Adipose tissue (tissue), 3 donors: ENCODE measurements around the gene KCND2. TPM values are rescaled to one million over a fixed set of nuclear protein-coding genes. Genes with fewer than 3 reads are reported as not detected.
"Not testable (repeated sequence)": the region's sequence is repeated elsewhere in the genome, so short reads cannot be mapped to it uniquely, and the experiment has no call there.

Source experiments
- H3K27ac ChIP-seq: one replicate; pipeline ENCODE4 v1.5.1; 2013; ENCODE audit warnings: low read depth, low read length
- WGBS, 3 donors: extraction: QIAGEN DNeasy Blood & Tissue Kit; methylation state at CpG; one replicate each; pipeline ENCODE4 v1.1.7; 2013; 5-methylcytosine and 5-hydroxymethylcytosine counted together
- polyA plus RNA-seq, 3 donors: library from polyadenylated mRNA; stranded (reverse); fragments of 200-250 nt; gene quantifications; one replicate each; pipeline ENCODE4 v1.2.3, GENCODE V29; 2013
- donor health status: healthy with polysubstance abuse.
- donor health status: Bipolar disorder and iron deficiency.
- donor health status: healthy.

The KCND2 gene
- polyA plus RNA-seq, 3 donors, result 0.05 to 0.67 (median 0.46) TPM

DNA sequence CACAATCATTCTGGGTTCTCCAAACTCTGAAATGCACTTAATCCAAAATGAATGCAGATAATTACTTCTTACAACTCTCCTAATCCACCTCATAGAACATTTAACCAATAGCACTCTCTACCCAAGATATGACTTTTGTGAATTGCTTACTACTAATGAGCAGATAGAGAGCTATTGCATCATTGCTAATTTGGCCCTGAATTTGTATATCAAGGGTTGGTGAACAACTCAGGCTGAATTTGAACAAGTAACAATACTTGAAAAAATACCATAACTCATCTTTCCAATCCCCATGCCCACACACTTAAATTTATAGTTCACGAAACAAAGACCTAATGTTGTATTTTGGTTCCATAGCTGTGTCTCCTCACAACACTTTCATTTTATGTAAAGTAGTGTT is 339.0 kb downstream of the KCND2 start:
- no peak overlapping the region for H3K27ac ChIP-seq
- 88 to 96% (median 91%) methylated on average over 1 of the region's 1 CpG for WGBS, 3 donors

DNA sequence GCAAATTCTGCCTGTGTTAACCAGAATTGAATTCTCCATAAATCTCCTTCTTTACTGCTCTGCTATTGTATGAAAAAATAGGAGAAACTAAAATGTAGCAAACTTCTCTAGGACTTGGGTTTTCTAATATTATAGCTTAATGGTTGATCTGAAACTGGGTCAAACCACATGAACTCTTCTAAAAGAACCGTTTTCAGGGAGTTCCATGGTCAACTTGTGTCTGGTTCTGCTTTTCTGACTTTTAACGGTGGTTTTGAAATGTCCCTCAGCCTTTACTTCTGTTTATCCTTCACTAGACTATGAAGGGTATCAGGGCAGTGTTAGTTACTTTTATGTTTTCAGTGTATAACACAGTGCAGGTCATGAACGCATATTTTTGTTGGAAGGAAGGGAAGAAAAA is 342.7 kb downstream of the KCND2 start:
- no peak overlapping the region for H3K27ac ChIP-seq
- WGBS, 3 donors, result 65 to 75% (median 70%) methylated on average over 3 of the region's 3 CpGs

DNA sequence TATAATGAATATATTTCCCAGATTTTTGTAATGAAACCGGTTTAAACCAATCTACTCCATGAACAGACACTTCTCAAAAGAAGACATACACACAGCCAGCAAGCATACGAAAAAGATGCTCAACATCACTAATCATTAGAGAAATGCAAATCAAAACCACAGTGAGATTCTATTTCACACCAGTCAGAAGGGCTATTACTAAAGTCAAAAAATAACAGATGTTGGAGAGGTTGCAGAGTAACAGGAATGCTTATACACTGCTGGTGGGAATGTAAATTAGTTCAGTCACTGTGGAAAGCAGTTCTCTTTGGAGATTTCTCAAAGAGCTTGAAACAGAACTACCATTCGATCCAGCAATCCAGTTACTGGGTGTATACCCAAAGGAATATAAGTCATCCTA is 344.3 kb downstream of the KCND2 start:
- no peak overlapping the region for H3K27ac ChIP-seq
- 67 to 80% (median 77%) methylated on average over 3 of the region's 3 CpGs for WGBS, 3 donors

DNA sequence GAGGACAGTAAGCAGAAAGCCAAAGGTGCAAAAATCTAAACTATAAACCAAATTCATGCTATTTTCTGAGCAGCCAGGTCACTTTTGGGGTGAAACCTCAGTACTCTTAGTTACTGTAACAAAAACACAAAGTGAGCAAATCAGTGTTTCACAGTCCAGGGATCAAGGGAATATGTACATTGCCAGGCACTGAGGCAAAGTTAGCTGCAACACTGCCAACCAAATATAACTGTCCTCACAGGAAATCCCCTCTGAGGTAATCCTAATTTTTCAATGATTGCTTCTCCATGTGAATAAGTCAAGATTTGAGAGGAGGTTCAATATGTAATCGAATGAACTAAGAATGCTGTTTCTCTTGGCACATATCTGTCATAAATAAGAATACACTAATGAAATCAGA is 355.3 kb downstream of the KCND2 start:
- 45 to 69% (median 53%) methylated on average over 1 of the region's 1 CpG for WGBS, 3 donors
- no peak overlapping the region for H3K27ac ChIP-seq

DNA sequence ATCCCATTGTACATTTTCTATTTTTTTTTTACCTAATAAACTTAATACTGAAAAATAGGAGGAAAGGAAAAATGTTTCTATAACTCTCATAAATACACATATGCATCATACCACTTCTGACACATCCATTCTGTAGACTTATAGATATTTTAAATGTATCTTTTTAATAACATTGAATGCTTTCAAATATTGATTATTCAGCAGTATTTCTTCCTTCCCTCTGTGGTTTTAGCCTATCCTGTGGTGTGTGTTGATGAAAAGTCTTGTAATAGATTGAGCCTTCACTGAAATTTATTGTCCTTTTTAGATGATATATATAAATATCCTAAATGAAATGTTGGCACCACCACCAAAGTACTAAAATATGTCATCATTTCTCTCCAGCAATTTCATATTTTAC is 366.9 kb downstream of the KCND2 start:
- H3K27ac ChIP-seq, result no peak overlapping the region

DNA sequence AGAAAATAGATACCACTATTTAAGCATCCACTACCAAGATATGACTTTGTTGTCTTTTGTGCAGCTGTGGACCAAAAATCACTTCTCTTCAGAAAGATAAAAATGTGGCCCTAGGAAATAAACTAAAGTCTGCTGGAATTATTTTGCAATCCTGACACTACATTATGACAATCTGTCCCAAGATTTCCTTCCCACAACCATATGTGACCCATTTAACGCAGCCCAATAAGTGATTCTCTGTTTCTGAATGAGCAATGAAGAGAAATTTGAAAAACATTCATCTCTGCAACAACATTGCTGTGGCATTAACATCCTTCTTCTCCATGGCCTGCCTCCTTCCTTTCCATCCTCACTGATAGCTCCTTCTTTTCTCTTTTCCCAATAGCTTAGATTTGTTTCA is 373.0 kb downstream of the KCND2 start:
- no peak overlapping the region for H3K27ac ChIP-seq
- 59 to 75% (median 65%) methylated on average over 1 of the region's 1 CpG for WGBS, 3 donors

DNA sequence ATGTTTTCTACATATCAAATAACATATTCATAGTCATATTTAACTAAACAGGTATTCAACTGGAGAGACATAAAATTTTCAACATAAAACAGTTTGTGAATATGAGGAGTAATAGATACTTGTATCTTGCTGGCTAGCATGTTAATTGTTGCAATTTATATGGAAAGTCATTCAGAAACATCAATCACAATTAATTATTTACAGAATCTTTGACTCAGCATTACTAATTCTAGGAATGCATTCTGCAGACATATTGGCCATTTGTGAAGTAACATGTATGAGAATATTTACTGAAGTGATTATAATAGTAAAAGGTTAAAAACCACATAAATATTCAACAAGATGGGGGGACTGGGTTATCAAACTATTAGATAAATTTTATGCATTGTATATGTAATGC is 381.3 kb downstream of the KCND2 start:
- no peak overlapping the region for H3K27ac ChIP-seq

DNA sequence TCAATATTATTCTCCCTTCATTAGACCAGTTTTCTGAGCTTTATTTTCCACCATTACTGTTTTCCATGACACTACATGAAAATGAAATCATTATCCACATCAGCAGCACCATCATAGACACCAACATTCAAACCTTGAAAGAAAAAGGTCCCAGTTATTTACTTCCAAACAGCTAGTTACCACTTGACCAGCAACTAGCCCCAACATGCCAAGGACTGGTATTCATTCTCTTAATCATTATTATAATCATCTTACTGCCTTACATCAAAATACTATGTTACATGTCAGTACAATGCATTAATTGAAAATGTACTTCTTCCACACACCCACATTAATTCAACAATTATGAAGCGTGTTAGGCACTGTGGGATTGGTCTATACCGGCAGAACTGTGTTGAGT is 385.5 kb downstream of the KCND2 start:
- 84 to 95% (median 87%) methylated on average over 2 of the region's 2 CpGs for WGBS, 3 donors
- H3K27ac ChIP-seq, result no peak overlapping the region

DNA sequence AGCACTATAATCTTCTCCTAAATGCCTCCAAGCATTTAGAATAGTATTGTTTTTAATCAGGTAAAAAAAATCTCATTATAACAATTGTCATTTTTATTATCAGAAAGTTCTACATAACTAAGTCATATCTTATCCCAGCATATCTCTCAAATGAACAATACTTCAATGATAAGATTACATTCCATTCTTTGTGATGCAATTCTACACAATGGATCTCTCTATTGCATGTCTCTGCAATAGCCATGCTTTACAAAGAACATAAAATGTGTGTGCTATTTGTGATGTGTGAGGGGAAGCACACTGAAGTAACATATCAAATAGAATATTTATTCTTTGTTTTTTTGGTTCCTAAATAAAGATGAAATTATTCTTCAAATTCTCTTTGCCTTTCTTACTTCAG is 389.3 kb downstream of the KCND2 start:
- H3K27ac ChIP-seq, result no peak overlapping the region

DNA sequence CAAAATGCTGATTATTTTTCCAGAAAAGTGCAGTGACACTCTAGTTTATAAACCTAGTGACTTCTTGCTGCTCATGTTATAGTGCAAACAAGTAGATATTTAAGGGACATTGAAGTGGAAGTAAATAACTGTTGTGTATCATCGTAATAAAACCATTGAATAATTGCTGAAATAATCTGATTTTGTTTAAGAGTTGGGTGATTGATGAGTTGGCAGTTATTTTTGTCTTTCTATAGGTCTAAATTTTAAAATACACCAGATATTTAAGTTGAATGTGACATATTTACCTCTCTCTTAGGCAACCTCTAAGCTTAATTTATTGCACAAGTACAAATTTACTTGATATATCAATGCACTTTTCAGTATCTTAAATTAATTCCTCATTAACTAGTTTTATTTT is 392.1 kb downstream of the KCND2 start:
- H3K27ac ChIP-seq, result no peak overlapping the region
- WGBS, 3 donors, result 83 to 90% (median 87%) methylated on average over 1 of the region's 1 CpG

DNA sequence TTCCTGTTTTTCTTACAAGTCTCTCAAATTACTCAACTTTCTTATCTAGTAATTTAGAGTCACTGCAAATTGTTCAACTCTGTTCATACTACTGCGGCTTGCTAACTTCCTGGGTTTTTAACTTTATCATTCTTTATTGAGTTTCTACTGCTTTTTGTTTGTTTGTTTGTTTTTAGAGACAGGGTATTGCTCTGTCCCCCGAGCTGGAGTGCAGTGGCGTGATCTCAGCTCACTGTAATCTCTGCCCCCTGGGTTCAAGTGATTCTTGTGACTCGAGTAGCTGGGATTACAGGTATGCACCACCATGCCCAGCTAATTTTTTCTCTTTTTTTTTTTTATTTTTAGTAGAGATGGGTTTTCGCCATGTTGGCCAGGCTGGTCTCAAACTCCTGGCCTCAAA is 402.1 kb downstream of the KCND2 start:
- WGBS, 3 donors, result 77 to 78% (median 77%) methylated on average over 5 of the region's 5 CpGs
- H3K27ac ChIP-seq, result no peak overlapping the region

DNA sequence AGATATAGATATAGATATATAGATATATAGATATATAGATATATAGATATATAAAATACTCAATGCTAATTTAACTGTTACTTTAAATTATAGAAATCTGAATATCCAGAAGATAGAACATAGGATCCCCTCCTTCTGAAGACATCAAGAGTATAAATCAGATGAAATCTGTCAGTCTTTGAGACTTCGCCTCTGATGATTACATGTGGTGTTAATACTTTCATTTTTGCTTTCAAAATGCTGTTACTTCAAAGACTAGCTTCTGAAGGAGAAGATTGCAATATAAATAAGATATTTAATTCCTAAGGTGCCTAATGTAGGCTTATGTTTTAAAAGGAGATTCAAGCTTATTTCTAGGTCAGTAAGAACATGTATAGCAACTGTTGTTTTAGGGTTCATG is 404.6 kb downstream of the KCND2 start:
- WGBS, 3 donors, result 90 to 100% (median 95%) methylated on average over 1 of the region's 1 CpG

DNA sequence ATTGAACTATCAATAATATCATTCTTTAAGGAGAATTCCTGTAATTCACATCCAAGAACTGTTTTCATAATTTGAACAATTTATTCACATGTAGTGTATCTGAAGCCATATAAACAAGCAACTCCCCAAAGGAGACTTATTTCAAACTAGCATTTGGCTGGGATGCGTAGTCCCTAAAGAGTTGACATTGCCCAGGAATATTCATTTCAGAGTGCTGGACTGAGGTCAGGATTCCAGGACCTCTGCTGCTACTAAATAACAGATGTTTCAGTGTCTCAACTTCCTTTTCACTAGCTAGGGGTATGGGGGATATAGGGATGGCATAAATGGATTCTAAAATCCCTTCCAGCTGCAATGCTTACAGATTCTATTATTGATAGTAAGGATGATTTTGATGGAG is 408.0 kb downstream of the KCND2 start:
- WGBS, 3 donors, result 56 to 90% (median 72%) methylated on average over 1 of the region's 1 CpG
- no peak overlapping the region for H3K27ac ChIP-seq

More for the DNA sequence above, 404.6 kb downstream of the KCND2 start:
- H3K27ac ChIP-seq, result no peak overlapping the region

DNA sequence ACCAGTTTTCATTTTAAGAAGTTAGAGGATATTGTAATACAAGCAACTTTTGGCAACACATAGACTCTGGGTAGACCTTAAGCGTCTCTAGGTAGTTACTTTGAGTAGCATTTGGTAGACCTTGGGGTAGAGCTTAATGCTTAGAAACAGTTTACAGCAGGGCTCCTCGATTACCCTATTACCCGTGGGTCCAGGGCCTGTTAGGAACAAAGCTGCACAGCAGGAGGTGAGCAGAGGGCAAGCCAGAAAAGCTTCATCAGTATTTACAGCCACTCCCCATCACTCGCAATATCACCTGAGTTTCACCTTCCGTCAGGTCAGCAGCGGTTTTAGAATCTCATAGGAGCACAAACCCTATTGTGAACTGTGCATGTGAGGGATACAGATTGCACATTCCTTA is 411.5 kb downstream of the KCND2 start:
- H3K27ac ChIP-seq, result no peak overlapping the region
- 73 to 83% (median 77%) methylated on average over 6 of the region's 6 CpGs for WGBS, 3 donors

DNA sequence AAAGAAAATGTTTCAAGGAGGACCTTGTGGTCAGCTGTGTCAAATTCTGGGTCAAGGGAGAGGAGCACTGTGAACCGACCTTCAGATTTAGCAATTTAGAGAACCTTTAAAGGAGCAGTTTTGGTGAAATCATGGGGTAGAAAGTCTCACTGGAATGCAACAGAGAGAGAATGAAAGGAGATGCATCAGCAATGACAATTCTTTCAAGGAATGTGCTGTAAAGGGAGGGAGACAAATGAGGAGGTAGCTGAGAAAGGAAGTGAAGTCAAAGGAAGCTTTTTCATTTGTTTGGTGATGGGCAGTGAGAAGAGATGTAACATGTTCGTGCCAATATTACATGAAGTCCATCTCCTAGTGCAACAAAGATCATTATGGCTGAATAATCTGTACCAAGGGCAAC is 418.9 kb downstream of the KCND2 start:
- WGBS, 3 donors, result 74 to 77% (median 76%) methylated on average over 2 of the region's 2 CpGs
- H3K27ac ChIP-seq, result no peak overlapping the region

DNA sequence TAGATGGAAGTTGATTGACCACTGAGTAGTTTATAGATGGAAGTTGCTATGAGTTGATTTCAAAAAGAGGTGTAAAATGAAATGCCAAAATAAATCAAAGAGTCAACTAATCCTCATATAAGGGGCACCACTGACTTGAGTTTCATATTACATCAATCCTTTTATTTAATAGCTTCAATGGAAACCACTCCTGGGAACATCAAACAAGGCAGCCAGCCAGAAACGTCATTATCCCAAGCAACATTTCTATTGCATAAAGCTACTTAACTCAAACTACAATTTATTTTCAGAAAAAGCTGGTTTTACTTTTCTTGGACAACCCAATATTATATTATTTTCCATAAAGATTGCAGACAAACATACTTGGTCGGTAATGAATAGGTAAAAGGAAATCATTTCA is 422.9 kb downstream of the KCND2 start:
- H3K27ac ChIP-seq, result no peak overlapping the region
- 66 to 70% (median 67%) methylated on average over 2 of the region's 2 CpGs for WGBS, 3 donors

DNA sequence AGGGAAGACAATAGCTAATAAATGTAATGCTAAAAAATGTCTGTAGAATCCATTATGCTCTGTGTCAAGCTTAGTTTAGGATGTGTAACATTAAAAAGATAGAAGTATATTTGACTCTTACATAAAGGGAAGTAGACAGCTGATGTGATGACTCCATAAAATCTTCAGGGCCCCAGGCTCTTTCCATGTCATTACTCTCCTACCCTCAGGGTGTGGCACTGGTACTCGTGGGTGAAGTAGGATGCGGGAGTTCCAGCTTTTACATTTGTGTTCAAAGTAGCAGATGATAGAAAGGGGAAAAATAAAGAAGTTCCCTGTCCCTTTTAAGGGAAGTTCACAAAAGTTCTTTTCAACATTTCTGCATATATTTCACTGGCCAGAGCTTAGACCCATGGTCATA is 427.8 kb downstream of the KCND2 start:
- whole genome bisulfite sequencing, 3 donors, result 83 to 93% (median 91%) methylated on average over 2 of the region's 2 CpGs
- H3K27ac ChIP-seq, result no peak overlapping the region

DNA sequence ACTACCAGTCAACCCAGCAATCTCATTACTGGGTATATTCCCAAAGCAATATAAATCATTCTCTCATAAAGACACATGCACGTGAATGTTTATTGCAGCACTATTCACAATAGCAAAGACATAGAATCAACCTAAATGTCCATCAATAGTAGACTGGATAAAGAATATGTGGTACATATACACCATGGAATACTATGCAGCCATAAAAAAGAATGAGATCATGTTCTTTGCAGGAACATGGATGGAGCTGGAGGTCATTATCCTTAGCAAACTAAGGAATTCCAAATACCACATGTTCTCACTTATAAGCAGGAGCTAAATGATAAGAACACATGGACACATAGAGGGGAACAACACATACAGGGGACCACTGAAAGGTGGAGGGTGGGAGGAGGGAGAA is 429.4 kb downstream of the KCND2 start:
- not testable (repeated sequence) for H3K27ac ChIP-seq
- WGBS, 3 donors, result 81 to 91% (median 91%) methylated on average over 1 of the region's 1 CpG

DNA sequence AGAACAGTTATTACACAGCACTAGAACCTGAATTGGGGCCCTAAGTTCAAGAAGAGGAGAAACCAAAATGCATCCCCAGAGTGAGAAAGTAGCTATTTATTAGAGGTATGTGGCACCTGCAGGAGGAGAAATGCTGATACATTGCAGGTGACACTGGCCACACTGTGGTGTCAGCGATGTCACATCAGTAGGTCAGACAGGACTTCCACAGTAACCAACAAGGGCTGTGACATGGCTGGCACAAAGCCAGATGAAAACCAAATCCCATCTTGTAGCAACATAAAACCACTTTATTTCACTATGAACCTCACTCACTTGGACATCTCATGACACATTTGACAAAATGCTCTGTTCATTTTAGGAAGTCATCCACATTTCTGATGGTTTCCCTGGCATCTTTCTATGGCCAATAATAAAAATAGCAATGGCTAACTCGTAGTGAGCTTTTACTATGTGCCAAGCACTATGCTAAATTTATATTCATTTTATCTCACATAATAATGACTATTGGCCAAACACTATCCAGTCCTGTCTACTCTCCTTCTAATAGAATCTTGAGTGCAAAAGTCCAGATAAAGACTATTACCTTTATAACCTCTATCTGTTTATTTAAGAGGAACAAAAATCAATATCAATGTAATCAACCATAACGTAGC is 430.7 kb downstream of the KCND2 start:
- H3K27ac ChIP-seq, result no peak overlapping the region
- WGBS, 3 donors, result 57 to 74% (median 72%) methylated on average over 3 of the region's 3 CpGs

DNA sequence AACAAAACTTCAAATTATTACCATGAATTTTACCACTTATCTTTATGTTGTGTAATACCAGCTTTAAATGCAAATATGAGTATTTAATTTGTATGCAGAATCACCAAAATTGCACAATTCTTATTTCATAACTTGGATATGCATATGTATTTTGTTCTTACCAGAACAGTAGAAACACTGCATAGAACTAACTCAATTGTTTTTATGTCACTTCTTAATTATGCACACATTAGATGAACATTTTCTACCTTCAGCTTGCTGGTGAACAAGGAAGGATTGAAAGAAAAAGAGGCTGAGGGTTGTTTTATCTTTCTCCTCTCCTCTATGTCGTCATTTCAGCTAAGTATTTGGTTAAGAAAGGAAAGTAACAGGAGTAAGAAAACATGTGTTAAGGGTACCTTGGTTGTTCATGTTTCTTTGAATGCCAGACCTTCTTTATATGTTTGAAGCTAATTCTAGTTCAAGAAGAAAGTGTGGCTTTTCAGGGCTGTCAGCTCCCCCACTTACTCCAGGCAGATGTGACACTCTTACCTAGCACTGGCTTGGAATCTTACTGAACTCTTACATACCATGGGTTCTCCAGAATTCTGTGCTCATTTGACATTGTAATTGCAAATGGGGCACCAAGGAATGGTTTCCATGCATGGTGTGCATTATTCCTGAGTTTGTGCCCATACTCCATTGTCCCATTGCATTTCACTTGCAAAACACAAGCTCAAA is 436.4 kb downstream of the KCND2 start:
- H3K27ac ChIP-seq, result no peak overlapping the region
- 73 to 77% (median 76%) methylated on average over 1 of the region's 1 CpG for WGBS, 3 donors

DNA sequence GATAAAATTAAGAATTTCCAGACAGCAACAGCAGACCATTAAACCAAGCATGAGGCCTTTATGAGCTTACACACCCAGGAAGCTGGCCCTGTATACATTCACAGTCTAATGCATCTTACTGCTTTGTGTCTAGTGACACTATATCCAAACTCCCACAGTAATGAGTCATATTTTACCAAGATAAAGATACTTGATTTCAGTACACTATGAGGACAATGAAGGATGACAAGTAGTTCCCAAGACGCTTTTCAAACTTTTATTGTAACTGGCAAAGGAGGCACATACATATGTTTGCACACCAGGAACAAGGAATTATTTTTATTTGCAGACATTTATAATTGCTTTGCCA is 437.0 kb downstream of the KCND2 start:
- WGBS, 3 donors, result 58 to 85% (median 84%) methylated on average over 1 of the region's 1 CpG
- H3K27ac ChIP-seq, result no peak overlapping the region
